Stimulated activated CD8-positive, alpha-beta memory T cell treated with anti-CD3 and anti-CD28 coated beads, Interleukin-4, amount 100 ng/mL, for 48 hours (primary cell): Measurements from ENCODE around the gene ELANE.
"Not testable (repeated sequence)": the region's sequence is repeated elsewhere in the genome, so short reads cannot be mapped to it uniquely, and the experiment has no call there.

Experiments used
- DNase-seq: peaks from one replicate; pipeline ENCODE4 v3.0.0-alpha.2; 2020

Gene ELANE

DNA sequence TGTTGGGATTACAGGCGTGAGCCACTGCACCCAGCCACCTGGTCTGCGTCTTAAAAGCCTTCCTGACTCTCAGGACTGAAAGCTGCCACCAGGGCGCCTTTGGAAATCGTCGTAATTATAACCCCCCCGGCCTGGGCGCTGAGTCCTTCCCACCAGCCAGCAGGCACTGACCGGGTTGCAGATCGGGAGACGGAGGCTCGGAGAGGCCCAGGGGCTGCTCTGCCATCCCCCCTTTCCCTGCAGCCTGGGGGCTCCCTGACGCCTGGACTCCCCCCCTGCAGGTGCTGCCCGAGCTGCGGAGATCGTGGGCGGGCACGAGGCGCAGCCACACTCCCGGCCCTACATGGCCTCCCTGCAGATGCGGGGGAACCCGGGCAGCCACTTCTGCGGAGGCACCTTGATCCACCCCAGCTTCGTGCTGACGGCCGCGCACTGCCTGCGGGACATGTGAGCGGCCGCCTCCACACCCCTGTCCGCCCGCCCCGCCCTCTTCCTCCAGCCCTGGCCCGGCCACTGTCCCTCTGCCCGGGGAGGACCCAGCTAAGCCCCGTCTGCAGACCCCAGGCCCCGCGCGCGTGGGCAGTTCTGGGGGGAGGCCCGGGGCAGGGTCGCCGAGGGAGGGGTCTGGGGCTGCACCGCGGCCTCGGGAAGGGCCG lies 8.8 kb upstream of the ELANE start:
- no peak for DNase-seq

DNA sequence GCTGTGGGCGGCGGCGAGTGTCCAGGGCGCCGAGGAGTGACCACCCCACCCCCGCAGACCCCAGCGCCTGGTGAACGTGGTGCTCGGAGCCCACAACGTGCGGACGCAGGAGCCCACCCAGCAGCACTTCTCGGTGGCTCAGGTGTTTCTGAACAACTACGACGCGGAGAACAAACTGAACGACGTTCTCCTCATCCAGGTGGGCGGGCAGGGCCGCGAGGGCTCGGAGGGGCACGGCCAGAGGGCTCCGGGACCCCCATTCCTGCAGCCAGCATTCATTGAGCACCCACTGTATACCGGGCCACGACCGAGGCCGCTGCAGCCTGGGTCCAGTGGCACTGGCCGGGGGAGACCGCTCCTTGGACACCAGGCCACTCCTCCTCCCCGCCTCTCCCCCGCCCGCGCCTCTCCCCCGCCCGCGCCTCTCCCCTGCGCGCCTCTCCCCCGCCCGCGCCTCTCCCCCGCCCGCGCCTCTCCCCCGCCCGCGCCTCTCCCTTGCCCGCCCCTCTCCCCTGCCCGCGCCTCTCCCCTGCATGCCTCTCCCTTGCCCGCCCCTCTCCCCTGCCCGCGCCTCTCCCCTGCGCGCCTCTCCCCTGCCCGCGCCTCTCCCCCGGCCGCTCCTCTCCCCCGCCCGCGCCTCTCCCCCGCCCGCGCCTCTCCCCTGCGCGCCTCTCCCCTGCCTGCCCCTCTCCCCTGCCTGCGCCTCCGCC lies 8.1 kb upstream of the ELANE start:
- DNase-seq = no peak

DNA sequence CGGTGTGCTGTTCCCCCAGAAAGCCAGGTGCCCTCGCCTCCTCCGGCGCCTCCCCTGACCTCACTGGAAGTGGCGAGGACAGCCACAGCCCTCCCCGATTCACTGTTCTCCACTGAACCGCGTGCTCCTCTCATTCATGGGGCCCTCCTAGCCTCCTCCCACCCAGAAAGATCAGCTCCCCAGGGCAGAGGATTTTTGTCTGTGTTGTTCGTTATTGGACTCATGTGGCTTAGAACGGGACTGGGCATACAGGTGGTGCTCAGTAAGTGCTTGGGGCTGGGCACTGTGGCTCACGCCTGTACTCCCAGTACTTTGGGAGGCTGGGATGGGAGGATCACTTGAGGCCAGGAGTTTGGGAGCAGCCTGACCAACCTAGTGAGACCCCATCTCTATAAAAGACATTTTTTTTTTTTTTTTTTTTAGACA lies 7.5 kb upstream of the ELANE start:
- DNase-seq = no peak

DNA sequence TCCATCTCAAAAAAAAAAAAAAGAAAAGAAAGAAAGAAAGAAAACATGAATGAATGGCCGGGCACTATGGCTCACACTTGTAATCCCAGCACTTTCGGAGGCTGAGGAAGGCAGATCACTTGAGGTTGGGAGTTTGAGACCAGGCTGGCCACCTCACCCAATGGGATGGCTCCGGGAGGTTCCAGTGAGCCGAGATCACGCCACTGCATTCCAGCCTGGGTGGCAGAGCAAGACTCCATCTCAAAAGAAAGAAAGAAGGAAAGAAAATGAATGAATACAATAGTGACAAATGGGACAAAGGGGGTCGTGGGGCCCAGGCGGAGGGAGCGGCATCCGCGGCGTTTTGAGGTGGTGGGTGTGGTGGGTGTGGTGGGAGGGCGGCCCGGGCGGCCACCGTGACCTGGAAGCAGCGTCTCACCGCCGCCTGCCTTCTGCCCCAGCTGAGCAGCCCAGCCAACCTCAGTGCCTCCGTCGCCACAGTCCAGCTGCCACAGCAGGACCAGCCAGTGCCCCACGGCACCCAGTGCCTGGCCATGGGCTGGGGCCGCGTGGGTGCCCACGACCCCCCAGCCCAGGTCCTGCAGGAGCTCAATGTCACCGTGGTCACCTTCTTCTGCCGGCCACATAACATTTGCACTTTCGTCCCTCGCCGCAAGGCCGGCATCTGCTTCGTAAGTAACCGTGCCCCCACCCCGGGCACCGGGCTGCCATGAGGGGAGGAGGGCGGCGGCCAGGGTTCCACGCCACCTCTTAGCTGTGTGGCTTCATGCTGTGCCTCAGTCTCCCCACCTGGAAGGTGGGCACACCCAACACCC lies 6.2 kb upstream of the ELANE start:
- DNase-seq = no peak

DNA sequence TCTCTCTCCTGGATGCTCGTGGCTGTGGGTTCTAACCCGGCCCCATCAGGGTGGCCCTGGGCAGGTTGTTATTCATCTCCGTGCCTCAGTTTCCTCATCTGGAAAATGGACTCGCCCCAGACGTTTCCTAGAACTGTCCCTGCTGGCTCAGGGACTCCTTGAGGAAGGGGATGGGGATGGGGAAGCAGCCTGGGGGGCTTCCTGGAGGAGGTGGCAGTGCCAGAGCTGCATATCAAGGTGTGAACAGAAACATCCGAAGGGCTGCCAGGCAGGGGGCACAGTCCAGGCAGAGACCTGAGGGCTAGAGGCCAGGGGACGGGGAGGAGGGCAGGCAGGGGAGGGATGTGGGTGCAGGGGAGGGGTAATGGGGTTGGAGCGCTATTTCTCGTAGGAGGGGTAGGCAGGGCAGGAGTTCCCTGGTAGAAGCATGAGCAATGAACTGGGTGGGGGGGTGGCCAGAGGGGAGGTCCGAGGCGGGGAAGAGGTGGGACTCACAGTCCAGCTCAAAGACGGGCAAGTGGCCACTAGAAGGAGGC lies 3.6 kb upstream of the ELANE start:
- no peak for DNase-seq

DNA sequence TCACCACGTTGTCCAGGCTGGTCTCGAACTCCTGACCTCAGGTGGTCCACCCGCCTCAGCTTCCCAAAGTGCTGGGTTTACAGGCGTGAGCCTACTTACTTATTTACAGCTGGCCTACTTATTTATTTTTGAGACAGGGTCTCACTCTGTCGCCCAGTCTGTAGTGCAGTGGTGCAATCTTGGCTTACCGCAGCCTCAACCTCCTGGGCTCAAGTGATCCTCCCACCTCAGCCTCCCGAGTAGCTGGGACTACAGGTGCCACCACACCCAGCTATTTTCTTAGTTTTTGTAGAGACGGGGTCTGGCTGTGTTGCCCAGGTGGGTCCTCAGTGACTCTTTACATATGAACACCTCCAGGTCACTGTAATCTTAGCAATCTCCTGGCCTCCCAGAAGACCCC lies 2.9 kb upstream of the ELANE start:
- not testable (repeated sequence) for DNase-seq

DNA sequence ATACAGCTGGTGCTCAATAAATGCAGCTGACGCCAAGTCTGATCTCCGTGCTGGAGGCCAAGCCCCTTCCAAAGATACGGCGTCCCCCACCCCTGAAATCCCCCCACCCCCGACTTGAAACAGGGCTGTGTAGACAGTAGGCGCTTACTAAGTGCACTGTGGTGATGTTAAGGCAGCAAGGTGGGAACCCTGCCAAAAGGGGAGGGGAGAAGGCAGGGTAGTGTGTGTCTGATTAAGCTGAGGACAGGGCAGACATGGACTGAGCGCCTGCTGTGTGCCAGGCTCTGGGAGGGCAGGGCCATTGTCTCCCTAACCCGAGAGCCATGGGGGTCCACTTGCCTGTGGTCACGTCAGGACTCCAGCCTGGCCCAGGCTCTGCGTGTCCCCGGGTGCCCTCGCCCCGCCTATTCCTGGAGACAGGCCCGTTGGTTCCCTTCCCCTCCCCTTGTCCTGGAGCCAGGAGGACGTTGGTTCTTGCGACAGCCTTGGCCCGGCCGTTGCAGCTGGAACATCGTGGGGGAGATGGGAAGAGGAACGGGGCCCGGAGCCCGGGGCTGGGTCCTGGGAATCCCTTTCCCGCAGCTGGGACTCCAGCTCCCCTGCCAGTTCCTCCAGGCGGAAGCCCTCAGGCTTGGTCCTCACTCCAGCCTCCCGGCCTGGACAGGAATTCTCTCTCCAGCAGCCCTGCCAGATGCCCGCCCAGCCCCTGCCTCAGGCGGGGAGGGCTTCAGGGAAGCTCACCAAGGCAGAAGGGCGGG lies 1.7 kb upstream of the ELANE start:
- DNase-seq = no peak

DNA sequence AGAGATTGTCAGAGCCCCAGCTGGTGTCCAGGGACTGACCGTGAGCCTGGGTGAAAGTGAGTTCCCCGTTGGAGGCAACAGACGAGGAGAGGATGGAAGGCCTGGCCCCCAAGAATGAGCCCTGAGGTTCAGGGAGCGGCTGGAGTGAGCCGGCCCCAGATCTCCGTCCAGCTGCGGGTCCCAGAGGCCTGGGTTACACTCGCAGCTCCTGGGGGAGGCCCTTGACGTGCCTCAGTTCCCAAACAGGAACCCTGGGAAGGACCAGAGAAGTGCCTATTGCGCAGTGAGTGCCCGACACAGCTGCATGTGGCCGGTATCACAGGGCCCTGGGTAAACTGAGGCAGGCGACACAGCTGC lies 1.1 kb upstream of the ELANE start:
- no peak for DNase-seq

DNA sequence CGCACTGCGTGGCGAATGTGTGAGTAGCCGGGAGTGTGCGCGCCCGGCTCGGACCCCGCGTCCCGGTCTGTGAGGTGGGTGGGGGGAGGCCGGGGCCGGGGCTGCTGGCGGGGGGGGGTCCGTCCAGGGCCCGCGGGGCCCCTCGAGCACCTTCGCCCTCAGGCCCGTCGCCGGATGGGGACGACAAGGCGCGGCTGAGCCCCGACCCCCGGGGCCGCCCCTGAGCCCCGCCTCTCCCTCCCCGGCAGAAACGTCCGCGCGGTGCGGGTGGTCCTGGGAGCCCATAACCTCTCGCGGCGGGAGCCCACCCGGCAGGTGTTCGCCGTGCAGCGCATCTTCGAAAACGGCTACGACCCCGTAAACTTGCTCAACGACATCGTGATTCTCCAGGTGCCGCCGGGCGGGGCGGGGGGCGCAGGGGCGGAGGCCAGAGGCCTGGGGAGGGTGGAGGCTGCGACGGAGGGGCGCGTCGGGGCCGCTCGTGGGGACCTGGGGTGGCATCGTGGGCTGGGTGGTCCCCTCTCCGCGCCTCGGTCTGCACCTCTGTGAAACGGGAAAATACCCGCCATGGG lies 997 bp downstream of the ELANE start:
- no peak for DNase-seq

DNA sequence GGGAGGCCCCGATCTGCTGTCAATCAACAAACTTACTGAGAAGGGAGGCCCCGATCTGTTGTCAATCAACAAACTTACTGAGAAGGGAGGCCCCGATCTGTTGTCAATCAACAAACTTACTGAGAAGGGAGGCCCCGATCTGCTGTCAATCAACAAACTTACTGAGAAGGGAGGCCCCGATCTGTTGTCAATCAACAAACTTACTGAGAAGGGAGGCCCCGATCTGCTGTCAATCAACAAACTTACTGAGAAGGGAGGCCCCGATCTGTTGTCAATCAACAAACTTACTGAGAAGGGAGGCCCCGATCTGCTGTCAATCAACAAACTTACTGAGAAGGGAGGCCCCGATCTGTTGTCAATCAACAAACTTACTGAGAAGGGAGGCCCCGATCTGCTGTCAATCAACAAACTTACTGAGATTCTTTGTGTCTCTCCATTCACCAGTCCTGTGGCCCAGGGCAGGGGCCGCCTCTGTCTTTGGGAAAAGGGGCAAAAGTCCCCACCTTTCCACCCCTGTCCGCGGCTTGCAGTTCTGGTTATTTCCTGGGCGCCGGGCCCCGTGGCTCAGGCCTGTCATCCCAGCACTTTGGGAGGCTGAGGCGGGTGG lies 1.6 kb downstream of the ELANE start:
- DNase-seq = not testable (repeated sequence)

DNA sequence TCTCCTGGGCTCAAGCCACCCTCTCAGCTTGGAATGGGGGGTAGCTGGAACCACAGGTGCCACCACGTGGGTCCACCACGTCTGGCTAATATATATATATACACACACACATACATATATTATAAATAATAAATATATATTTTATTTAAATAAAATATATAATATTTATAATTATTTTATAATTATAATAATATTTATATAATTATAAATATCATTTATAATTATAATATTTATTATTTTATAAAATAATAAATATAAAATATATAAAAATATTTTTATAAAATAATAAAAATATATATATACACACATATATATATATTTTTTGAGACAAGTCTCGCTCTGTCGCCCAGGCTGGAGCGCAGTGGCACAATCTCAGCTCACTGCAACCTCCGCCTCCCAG lies 2.4 kb downstream of the ELANE start:
- no peak for DNase-seq

DNA sequence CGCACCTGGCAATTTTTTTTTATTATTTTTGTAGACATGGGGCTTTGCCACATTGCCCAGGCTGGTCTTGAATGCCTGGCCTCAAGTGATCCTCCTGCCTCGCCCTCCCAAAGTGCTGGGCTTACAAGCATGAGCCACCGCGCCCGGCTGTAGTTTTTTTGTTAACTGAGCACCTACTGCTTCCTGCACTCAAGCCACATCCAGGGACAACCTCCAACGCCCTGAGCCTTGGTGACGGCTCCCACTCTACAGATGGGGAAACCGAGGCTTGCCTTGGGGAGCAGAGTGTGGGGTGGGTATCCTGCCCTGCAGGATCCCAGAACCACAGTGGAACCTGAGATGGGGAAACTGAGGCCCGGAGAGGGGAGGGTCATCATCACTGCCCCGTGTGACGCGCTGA lies 3.0 kb downstream of the ELANE start:
- DNase-seq = no peak

DNA sequence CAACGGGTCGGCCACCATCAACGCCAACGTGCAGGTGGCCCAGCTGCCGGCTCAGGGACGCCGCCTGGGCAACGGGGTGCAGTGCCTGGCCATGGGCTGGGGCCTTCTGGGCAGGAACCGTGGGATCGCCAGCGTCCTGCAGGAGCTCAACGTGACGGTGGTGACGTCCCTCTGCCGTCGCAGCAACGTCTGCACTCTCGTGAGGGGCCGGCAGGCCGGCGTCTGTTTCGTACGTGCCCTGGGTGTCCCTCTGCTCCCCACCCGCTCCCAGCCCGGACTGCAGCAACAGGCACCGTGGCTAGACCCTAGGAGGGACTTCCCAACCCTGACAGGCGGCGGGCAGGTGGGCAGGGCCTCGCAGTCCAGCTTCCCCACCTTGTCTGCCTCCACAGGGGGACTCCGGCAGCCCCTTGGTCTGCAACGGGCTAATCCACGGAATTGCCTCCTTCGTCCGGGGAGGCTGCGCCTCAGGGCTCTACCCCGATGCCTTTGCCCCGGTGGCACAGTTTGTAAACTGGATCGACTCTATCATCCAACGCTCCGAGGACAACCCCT lies 3.5 kb downstream of the ELANE start:
- DNase-seq = no peak

DNA sequence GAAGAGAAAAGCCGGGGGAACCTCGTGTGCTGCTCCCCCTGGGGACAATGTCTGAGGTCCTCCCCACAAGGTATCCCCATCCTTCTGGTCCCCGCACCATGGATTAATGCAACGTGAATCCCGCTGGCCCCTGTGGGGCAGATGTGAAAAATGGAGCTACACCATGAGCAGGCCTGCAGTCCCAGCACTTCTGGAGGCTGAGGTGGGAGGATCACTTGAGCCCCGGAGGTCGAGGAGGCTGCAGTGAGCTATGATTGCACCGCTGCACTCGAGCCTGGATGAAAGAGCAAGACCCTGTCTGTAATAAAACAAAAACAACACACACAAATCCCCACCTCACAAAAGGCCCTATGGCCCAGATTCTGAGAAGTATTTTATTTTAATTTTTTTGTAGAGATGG lies 6.2 kb downstream of the ELANE start:
- DNase-seq = no peak

DNA sequence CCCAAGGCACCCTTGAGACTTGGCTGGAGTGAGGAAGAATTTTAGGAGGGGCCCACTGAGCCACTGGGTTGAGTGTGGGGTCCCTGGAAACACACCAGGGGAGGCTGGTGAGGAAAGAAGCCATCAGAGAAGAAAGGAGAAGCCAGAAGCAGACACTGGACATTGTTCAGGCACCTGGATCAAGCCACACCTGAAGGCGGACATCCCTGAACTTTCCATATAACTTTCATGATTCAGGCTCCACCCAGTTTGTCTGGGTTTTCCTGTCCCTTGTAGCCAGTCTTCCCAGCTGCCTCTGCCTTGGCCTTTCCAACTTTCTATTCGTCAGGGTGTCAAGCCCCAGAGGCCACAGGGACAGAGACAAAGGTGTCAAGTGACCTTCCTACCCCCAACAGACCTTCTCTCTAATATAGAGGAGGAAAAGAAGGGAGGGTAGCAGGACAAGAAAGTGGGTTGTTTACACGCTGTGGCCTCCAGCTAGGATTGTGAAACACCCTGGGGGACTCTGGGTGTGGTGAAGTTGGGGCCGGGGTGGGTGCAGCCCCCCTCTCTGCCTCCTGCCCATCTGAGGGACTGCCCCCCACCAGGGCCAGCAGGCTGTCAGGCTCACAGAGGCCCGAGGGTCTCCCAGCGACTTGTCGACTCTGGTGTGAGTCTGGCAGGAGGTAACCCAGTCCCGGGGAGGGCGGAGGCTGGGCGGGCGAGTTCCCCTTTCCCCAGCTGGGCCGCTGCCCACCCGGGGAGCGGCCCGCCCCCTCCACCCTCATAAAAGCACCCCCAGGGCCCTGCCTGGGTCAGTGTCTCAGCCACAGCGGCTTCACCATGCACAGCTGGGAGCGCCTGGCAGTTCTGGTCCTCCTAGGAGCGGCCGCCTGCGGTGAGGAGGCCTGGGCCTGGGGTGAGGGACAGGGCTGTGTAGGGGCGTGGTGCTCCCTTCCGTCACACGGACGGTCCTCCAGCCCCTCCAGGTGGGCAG lies 7.1 kb downstream of the ELANE start, which contains the start of gene CFD:
Gene CFD, plus strand, starts transcription at position 797 of the 976 bp plus-strand sequence. Its CDS starts 26 bp downstream, at position 823.
- DNase-seq = no peak

DNA sequence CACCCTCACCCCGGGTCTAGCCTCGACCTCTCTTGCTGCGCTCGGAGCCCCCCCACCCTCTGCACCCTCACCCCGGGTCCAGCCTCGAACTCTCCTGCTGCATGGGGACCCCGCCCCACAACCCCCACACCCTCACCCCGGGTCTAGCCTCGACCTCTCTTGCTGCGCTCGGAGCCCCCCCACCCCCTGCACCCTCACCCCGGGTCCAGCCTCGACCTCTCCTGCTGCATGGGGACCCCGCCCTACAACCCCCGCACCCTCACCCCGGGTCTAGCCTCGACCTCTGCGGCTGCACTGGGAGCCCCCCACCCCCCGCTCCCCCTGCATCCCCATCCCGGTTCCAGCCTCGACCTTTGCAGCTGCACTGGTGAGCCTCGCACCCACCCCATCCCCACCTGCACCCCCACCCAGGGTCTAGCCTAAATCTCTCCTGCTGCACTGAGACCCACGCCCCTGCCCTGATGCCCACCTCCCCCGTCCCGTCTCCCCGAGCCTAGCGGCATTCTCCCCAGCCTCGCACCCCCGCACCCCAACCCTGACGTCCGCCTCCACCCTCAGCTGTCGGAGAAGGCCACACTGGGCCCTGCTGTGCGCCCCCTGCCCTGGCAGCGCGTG lies 9.1 kb downstream of the ELANE start:
- DNase-seq = no peak

DNA sequence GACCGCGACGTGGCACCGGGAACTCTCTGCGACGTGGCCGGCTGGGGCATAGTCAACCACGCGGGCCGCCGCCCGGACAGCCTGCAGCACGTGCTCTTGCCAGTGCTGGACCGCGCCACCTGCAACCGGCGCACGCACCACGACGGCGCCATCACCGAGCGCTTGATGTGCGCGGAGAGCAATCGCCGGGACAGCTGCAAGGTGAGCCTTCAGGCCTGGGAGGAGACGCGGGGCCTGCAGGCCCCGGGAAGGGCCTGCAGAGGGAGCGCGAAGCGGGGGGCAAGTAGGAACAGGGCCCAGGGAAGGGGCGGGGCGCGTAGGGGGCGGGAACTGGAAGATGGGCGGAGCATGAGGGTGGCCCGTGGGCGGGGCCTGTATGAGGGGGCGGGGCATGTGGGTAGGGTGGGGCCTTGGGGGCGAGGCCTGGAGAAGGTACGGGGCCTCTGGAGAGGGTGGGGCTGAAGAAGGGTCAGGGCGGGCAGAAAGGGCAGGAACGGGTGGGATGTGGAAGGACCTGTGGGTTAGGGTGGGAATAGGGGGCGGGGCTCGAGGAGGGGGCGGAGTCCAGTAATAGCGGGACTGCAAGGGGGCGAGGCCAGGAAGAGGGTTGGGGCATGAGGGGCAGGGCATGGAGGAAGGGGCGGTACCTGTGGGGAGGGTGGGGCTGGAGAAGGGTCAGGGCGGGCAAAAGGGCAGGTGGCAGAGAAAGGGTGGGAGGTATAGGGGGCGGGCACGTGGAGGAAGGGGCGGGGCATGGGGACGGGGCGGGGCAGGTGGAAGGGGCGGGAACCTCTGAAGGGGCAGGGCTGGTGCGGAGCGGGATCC lies 9.9 kb downstream of the ELANE start:
- peak; percentile 87 for DNase-seq

DNA sequence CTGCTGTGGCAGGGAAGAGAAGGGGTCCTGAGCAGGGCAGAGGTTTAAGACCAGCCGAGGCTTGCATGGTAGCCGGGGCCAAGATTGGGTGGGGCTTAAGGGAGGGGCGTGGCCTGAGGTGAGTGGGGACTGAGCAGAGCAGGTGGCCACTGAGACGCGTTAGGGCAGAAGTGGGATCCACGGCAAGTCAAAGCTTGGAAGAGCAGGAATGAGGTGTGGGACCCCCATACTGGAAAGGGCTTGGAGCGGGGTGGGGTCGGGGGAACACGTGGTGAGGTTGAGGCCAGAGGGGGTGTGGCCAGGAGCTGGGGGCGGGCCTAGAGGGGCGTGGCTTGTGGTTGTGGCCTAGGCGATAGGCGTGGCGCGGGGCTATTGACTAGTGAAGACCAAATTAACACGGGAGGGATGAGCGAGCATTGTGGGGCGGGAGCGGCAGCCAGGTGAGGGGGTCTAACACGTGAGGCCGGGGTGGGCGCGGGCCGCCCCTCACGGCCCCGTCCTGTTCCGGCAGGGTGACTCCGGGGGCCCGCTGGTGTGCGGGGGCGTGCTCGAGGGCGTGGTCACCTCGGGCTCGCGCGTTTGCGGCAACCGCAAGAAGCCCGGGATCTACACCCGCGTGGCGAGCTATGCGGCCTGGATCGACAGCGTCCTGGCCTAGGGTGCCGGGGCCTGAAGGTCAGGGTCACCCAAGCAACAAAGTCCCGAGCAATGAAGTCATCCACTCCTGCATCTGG lies 10.6 kb downstream of the ELANE start:
- peak; percentile 91 for DNase-seq

DNA sequence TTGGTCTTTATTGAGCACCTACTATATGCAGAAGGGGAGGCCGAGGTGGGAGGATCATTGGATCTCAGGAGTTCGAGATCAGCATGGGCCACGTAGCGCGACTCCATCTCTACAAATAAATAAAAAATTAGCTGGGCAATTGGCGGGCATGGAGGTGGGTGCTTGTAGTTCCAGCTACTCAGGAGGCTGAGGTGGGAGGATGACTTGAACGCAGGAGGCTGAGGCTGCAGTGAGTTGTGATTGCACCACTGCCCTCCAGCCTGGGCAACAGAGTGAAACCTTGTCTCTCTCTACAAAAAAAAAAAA lies 11.2 kb downstream of the ELANE start:
- DNase-seq = no peak
